Endothelial cell of umbilical vein (primary cell): ENCODE measurements around the gene NANOGP8. TPM values are rescaled to one million over a fixed set of nuclear protein-coding genes. Genes with fewer than 3 reads are reported as not detected.

Source experiments
- BruUV-seq: library from RNA; stranded (reverse); fragments of 400-500 nt; replicated peaks from 2 replicates; lab custom pipeline; 2021; lab: Mats Ljungman, UMichigan
- CTCF ChIA-PET: fragments of 300-600, 350-600 bp; sonication (Branson Sonifier 250); formaldehyde crosslinking; loops from one replicate; lab custom pipeline; 2021; ENCODE audit warnings: antibody characterized with exemption, inconsistent platforms; lab: Charles Lee
- POLR2A ChIA-PET: fragments of 300-600, 350-600 bp; sonication (Branson Sonifier 250); formaldehyde crosslinking; loops from one replicate; lab custom pipeline; 2021; ENCODE audit warnings: antibody characterized with exemption, inconsistent platforms; lab: Charles Lee
- DNase-seq: peaks from one replicate; pipeline ENCODE4 v3.0.0-alpha.2; 2011; ENCODE audit warnings: low read depth, low spot score
- FAIRE-seq: peaks from 2 replicates; lab custom pipeline; 2011; peaks lifted over from hg19 to GRCh38; lab: Jason Lieb, UNC
- H2AFZ ChIP-seq: 2 replicates; pipeline ENCODE4 v1.6.0; 2012; ENCODE audit warnings: low read depth, low read length, control low read depth, inconsistent platforms
- H3K27ac ChIP-seq: 2 replicates; pipeline ENCODE4 v1.5.1; 2011; ENCODE audit warnings: low read depth, mild to moderate bottlenecking, control low read depth, low read length, moderate library complexity; ENCODE audit not compliant: insufficient read depth
- H3K27me3 ChIP-seq, 2 experiments: 2 replicates each; pipeline versions ENCODE4 v1.6.0 to v1.6.1; 2011; ENCODE audit warnings: low read length in 2 of 2, mixed read lengths in 1 of 2; ENCODE audit not compliant: control insufficient read depth in 2 of 2, insufficient read depth in 2 of 2
- H3K36me3 ChIP-seq, 2 experiments: 2 replicates in 1 of 2; 3 replicates in 1 of 2; pipeline ENCODE4 v1.5.1; 2011; ENCODE audit warnings: low read length in 2 of 2, mild to moderate bottlenecking in 1 of 2, moderate library complexity in 1 of 2; ENCODE audit not compliant: control insufficient read depth in 2 of 2, insufficient read depth in 2 of 2; ENCODE audit errors: extremely low read depth in 1 of 2
- H3K4me1 ChIP-seq: 3 replicates; pipeline ENCODE4 v1.5.1; 2011; ENCODE audit warnings: mild to moderate bottlenecking, low read length; ENCODE audit not compliant: control insufficient read depth, insufficient read depth; ENCODE audit errors: extremely low read depth
- H3K4me2 ChIP-seq: 2 replicates; pipeline ENCODE4 v1.6.1; 2011; ENCODE audit warnings: low read length, control low read depth, mixed read lengths; ENCODE audit not compliant: insufficient read depth
- H3K4me3 ChIP-seq, 3 experiments: fragments of 200-600 bp in 1 of 3; sonication (generic), shearing (Covaris generic) in 1 of 3; replicated peaks in 1 of 3; 2 replicates each; pipeline ENCODE4 v1.5.1; 2011 to 2016; ENCODE audit warnings: control low read depth in 3 of 3, low read length in 3 of 3, mild to moderate bottlenecking in 2 of 3, inconsistent platforms in 1 of 3, low read depth in 1 of 3, moderate library complexity in 1 of 3; ENCODE audit not compliant: insufficient read depth in 1 of 3
- H3K79me2 ChIP-seq: 2 replicates; pipeline ENCODE4 v1.6.0; 2012; ENCODE audit warnings: low read length, inconsistent platforms; ENCODE audit not compliant: control insufficient read depth, insufficient read depth
- H3K9ac ChIP-seq: replicated peaks from 2 replicates; pipeline ENCODE3; 2011; ENCODE audit warnings: low read length, control low read depth; ENCODE audit not compliant: insufficient read depth; ENCODE audit errors: extremely low read depth
- H3K9me1 ChIP-seq: replicated peaks from 3 replicates; pipeline ENCODE4 v1.6.0; 2011; ENCODE audit warnings: mild to moderate bottlenecking, low read length; ENCODE audit not compliant: control insufficient read depth, insufficient read depth; ENCODE audit errors: extremely low read depth
- H3K9me3 ChIP-seq: replicated peaks from 2 replicates; pipeline ENCODE4 v1.5.1; 2012; ENCODE audit warnings: low read length, inconsistent platforms; ENCODE audit not compliant: control insufficient read depth, insufficient read depth
- H4K20me1 ChIP-seq: replicated peaks from 2 replicates; pipeline ENCODE3; 2011; ENCODE audit warnings: mild to moderate bottlenecking, low read length; ENCODE audit not compliant: control insufficient read depth, insufficient read depth; ENCODE audit errors: extremely low read depth
- EZH2 ChIP-seq: IDR thresholded peaks from 2 replicates; pipeline ENCODE4 v1.6.1; 2012; ENCODE audit warnings: borderline replicate concordance, low read depth, mild to moderate bottlenecking, moderate library complexity, low read length, inconsistent platforms; ENCODE audit not compliant: severe bottlenecking
- FOS ChIP-seq: IDR thresholded peaks from 2 replicates; pipeline ENCODE4 v1.6.1; 2011; ENCODE audit warnings: mild to moderate bottlenecking, low read length, moderate library complexity, borderline replicate concordance; ENCODE audit not compliant: insufficient read depth
- GATA2 ChIP-seq: IDR thresholded peaks from 2 replicates; pipeline ENCODE4 v1.7.0; 2011; ENCODE audit warnings: low read depth, mild to moderate bottlenecking, moderate library complexity, mixed read lengths, low read length; ENCODE audit not compliant: insufficient read length, insufficient read depth
- JUN ChIP-seq: IDR thresholded peaks from 2 replicates; pipeline ENCODE4 v1.6.1; 2011; ENCODE audit warnings: borderline replicate concordance, low read depth; ENCODE audit not compliant: insufficient read length, insufficient read depth
- MYC ChIP-seq: IDR thresholded peaks from one replicate; pipeline ENCODE4 v1.6.1; 2011; ENCODE audit warnings: mild to moderate bottlenecking, low read depth, low read length
- POLR2A ChIP-seq: IDR thresholded peaks from 2 replicates; pipeline ENCODE4 v1.6.1; 2012; ENCODE audit warnings: low read depth, mild to moderate bottlenecking, control low read depth, low read length
- POLR2AphosphoS5 ChIP-seq: IDR thresholded peaks from 2 replicates; pipeline ENCODE4 v1.6.1; 2012; ENCODE audit warnings: low read depth, mild to moderate bottlenecking, control low read depth, low read length, moderate library complexity; ENCODE audit not compliant: insufficient read depth
- dilution Hi-C: fragments of 300-500 bp; cut with MboI; formaldehyde crosslinking; loops from one replicate; pipeline ENCODE4 v1.15.0; 2019; ENCODE audit warnings: low sequenced_read_pairs; ENCODE audit not compliant: extremely low pct_ligation_motif_present
- intact Hi-C: fragments of 100-400 bp; cut with micrococcal nuclease; formaldehyde crosslinking; loops from one replicate; pipeline ENCODE4 v1.10.0; 2022
- polyA plus RNA-seq, 4 experiments: library from polyadenylated mRNA; depleted of rRNA in 3 of 4; stranded (reverse) in 3 of 4; unstranded in 1 of 4; fragments of >200 nt; gene quantifications; 2 replicates each; pipeline versions ENCODE4 v1.2.1 to v1.2.3, GENCODE V29; 2011 to 2012; ENCODE audit warnings: missing spikeins in 1 of 4
- total RNA-seq: library from RNA; stranded (reverse); gene quantifications from 2 replicates; pipeline ENCODE4 v1.2.3, GENCODE V29; 2021
- TF ChIP-seq, protein P1 (sequence below): IDR thresholded peaks from 2 replicates; pipeline ENCODE4 v1.6.1; 2011; ENCODE audit not compliant: insufficient read depth, insufficient read length

NANOGP8 gene
- total and polyA plus RNA-seq, 2 donors (not counting 3 experiments of a cell fraction or from before 2014, with no cell fraction given) = not detected

DNA sequence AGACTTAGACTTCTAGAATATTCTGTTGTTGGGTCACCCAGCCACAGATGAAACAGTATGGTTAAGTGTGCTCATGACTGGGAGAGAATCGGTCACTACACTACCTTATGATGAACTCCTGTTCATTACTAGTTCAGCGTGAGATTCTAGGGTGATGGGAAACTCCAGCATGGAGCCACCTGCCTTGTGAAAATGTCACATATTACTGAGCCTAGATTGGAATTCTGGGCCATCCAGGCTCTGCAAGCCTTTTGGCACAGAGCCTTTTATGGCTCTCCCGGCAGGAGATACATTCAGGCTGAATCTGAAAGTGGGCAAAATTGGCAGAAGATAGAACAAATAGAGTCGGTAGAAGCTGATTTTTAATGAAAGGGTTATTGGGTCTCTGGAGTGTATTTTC is 19.0 kb downstream of the NANOGP8 start:
- Histone ChIP-seq H3K27me3 (peaks cover 2 to 9% of the 10 kb centered on the region in 2 experiments), H3K36me3 (no peaks in the 10 kb centered on the region), H3K9ac (no peak overlapping the region), H2AFZ (no peak overlapping the region), H3K4me3 (no peak overlapping the region), H4K20me1 (no peaks in the 10 kb centered on the region), H3K4me1 (no peaks in the 10 kb centered on the region), H3K9me3 (no peaks in the 10 kb centered on the region), H3K79me2 (no peaks in the 10 kb centered on the region), H3K27ac (no peak overlapping the region), H3K4me2 (no peak overlapping the region), H3K9me1 (no peaks in the 10 kb centered on the region)
- BruUV-seq = no TSS peak
- DNase-seq (no peak), FAIRE-seq (no peak)
- dilution Hi-C loops (no loop called here), intact Hi-C loops (no loop called here)
- ChIA-PET POLR2A (no interaction called here), CTCF (no interaction called here)
- TF ChIP-seq MYC = no peak
- no peak for TF ChIP-seq EZH2
- TF ChIP-seq GATA2 = no peak
- no peak for TF ChIP-seq FOS
- TF ChIP-seq JUN = no peak
- TF ChIP-seq, protein P1, sequence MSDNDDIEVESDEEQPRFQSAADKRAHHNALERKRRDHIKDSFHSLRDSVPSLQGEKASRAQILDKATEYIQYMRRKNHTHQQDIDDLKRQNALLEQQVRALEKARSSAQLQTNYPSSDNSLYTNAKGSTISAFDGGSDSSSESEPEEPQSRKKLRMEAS = no peak
- TF ChIP-seq POLR2A = no peak

GRCh38 chr15:35064576-35065190 is 20.4 kb downstream of the NANOGP8 start:
- FAIRE-seq (no peak), DNase-seq (no peak)
- Histone ChIP-seq H3K9me1 (no peaks in the 10 kb centered on the region), H3K9me3 (no peaks in the 10 kb centered on the region), H3K4me2 (no peak overlapping the region), H3K4me1 (no peaks in the 10 kb centered on the region), H4K20me1 (no peaks in the 10 kb centered on the region), H3K9ac (no peak overlapping the region), H3K27me3 (peaks cover 2 to 9% of the 10 kb centered on the region in 2 experiments), H2AFZ (no peak overlapping the region), H3K36me3 (no peaks in the 10 kb centered on the region), H3K79me2 (no peaks in the 10 kb centered on the region), H3K27ac (no peak overlapping the region), H3K4me3 (no peak overlapping the region)
- intact Hi-C loops (no loop called here), dilution Hi-C loops (no loop called here)
- TF ChIP-seq MYC (no peak), FOS (no peak), POLR2AphosphoS5 (no peak), JUN (no peak)
- POLR2A ChIA-PET = no interaction called here
- BruUV-seq = no TSS peak
- CTCF ChIA-PET = interaction anchor here (1.1 kb wide), 1 partner anchor 13 kb away, joined by 3 read pairs; no protein-coding TSS in a partner anchor
